Activated naive CD4-positive, alpha-beta T cell treated with anti-CD3 and anti-CD28 coated beads, Interleukin-2, amount 50 U/mL, for 24 hours (primary cell): ENCODE results near the gene C19orf81.
A peak's percentile ranks its signal among the peaks of the same experiment; 100 is the strongest.

Experiments
- H3K27ac Mint-ChIP-seq: one replicate; pipeline ENCODE4 v1.8.0; 2021; ENCODE audit warnings: mild to moderate bottlenecking, mixed read lengths
- H3K27me3 Mint-ChIP-seq: one replicate; pipeline ENCODE4 v1.8.0; 2021; ENCODE audit warnings: mixed read lengths
- H3K36me3 Mint-ChIP-seq: one replicate; pipeline ENCODE4 v1.8.0; 2021; ENCODE audit warnings: mixed read lengths
- H3K4me1 Mint-ChIP-seq: one replicate; pipeline ENCODE4 v1.8.0; 2021; ENCODE audit warnings: mixed read lengths
- H3K4me3 Mint-ChIP-seq: one replicate; pipeline ENCODE4 v1.8.0; 2021; ENCODE audit warnings: mild to moderate bottlenecking, mixed read lengths
- H3K9me3 Mint-ChIP-seq: one replicate; pipeline ENCODE4 v1.8.0; 2021; ENCODE audit warnings: mixed read lengths

The C19orf81 gene

GRCh38 chr19:50702871-50703829 is 53.9 kb downstream of the C19orf81 start:
- H3K27ac Mint-ChIP-seq, result no peak overlapping the region
- peaks cover 37% of the 10 kb centered on the region for H3K27me3 Mint-ChIP-seq
- no peak overlapping the region for H3K4me3 Mint-ChIP-seq
- no peaks in the 10 kb centered on the region for H3K9me3 Mint-ChIP-seq
- H3K36me3 Mint-ChIP-seq, result no peaks in the 10 kb centered on the region
- H3K4me1 Mint-ChIP-seq, result no peaks in the 10 kb centered on the region

- no peaks in the 10 kb centered on the region for H3K4me1 Mint-ChIP-seq
- peaks cover 36% of the 10 kb centered on the region for H3K27me3 Mint-ChIP-seq
- H3K9me3 Mint-ChIP-seq, result no peaks in the 10 kb centered on the region
- H3K27ac Mint-ChIP-seq, result peak overlapping the region; percentile 46
- H3K4me3 Mint-ChIP-seq, result no peak overlapping the region
- H3K36me3 Mint-ChIP-seq, result no peaks in the 10 kb centered on the region
Observed at GRCh38 chr19:50703915-50704796, 54.9 kb downstream of the C19orf81 start.

GRCh38 chr19:50705422-50706019 is 56.3 kb downstream of the C19orf81 start:
- Mint-ChIP-seq H3K36me3 (no peaks in the 10 kb centered on the region), H3K4me3 (no peak overlapping the region), H3K4me1 (no peaks in the 10 kb centered on the region), H3K27ac (no peak overlapping the region), H3K9me3 (no peaks in the 10 kb centered on the region), H3K27me3 (peaks cover 28% of the 10 kb centered on the region)

- no peaks in the 10 kb centered on the region for H3K9me3 Mint-ChIP-seq
- H3K27ac Mint-ChIP-seq, result no peak overlapping the region
- H3K27me3 Mint-ChIP-seq, result peaks cover 31% of the 10 kb centered on the region
- no peaks in the 10 kb centered on the region for H3K4me1 Mint-ChIP-seq
- H3K4me3 Mint-ChIP-seq, result no peak overlapping the region
- no peaks in the 10 kb centered on the region for H3K36me3 Mint-ChIP-seq
Observed at GRCh38 chr19:50706387-50706786, 57.1 kb downstream of the C19orf81 start.

- Mint-ChIP-seq H3K27me3 (peaks cover 36% of the 10 kb centered on the region), H3K27ac (peak overlapping the region; percentile 17), H3K4me3 (no peak overlapping the region), H3K9me3 (no peaks in the 10 kb centered on the region), H3K4me1 (peaks cover 5% of the 10 kb centered on the region), H3K36me3 (no peaks in the 10 kb centered on the region)
Observed at GRCh38 chr19:50708179-50708879, 59.1 kb downstream of the C19orf81 start.
